CD4-positive, alpha-beta memory T cell (primary cell): ENCODE results near the gene ARHGAP6. TPM values are rescaled to one million over a fixed set of nuclear protein-coding genes. Genes with fewer than 3 reads are reported as not detected.

Experiments
- CTCF ChIA-PET: fragments of 350-600 bp; sonication (Branson Sonifier 250); formaldehyde crosslinking; loops from one replicate; lab custom pipeline; 2021; ENCODE audit warnings: inconsistent platforms; ENCODE audit not compliant: partially characterized antibody; lab: Charles Lee
- POLR2A ChIA-PET: fragments of 350-600 bp; sonication (Branson Sonifier 250); formaldehyde crosslinking; loops from one replicate; lab custom pipeline; 2021; ENCODE audit not compliant: partially characterized antibody; lab: Charles Lee
- DNase-seq, 5 donors: peaks; one replicate each; pipeline versions ENCODE4 v3.0.0 to v3.0.0-alpha.2; 2020 to 2022; ENCODE audit warnings: mixed read lengths in 1 of 5
- H3K27ac ChIP-seq: one replicate; pipeline ENCODE4 v1.7.0; 2013; ENCODE audit warnings: low read depth, low read length
- H3K27me3 ChIP-seq: 2 replicates; pipeline ENCODE4 v1.7.0; 2013; ENCODE audit warnings: mild to moderate bottlenecking, low read length, moderate library complexity; ENCODE audit not compliant: insufficient read depth
- H3K36me3 ChIP-seq: 2 replicates; pipeline ENCODE4 v1.7.0; 2013; ENCODE audit warnings: mild to moderate bottlenecking, low read length, moderate library complexity; ENCODE audit not compliant: insufficient read depth
- H3K4me1 ChIP-seq: 2 replicates; pipeline ENCODE4 v1.7.0; 2013; ENCODE audit warnings: mild to moderate bottlenecking, low read length, moderate library complexity; ENCODE audit not compliant: insufficient read depth
- H3K4me3 ChIP-seq, 2 donors: one replicate each; pipeline ENCODE4 v1.7.0; 2013; ENCODE audit warnings: low read length in 2 of 2, mild to moderate bottlenecking in 1 of 2
- H3K9me3 ChIP-seq, 2 donors: one replicate each; pipeline ENCODE4 v1.7.0; 2013; ENCODE audit warnings: low read length in 2 of 2, control low read depth in 1 of 2; ENCODE audit not compliant: control insufficient read depth in 1 of 2
- H3K27ac Mint-ChIP-seq, 7 donors: one replicate each; pipeline ENCODE4 v1.8.0; 2020 to 2021; ENCODE audit warnings: mixed read lengths in 7 of 7, mild to moderate bottlenecking in 6 of 7, inconsistent platforms in 3 of 7, moderate library complexity in 3 of 7
- H3K27me3 Mint-ChIP-seq, 2 donors: one replicate each; pipeline ENCODE4 v1.8.0; 2020 to 2021; ENCODE audit warnings: mixed read lengths in 2 of 2
- H3K36me3 Mint-ChIP-seq, 2 donors: one replicate each; pipeline ENCODE4 v1.8.0; 2020 to 2021; ENCODE audit warnings: mixed read lengths in 2 of 2, inconsistent platforms in 1 of 2, mild to moderate bottlenecking in 1 of 2
- H3K4me1 Mint-ChIP-seq, 4 donors: one replicate each; pipeline ENCODE4 v1.8.0; 2020 to 2021; ENCODE audit warnings: mixed read lengths in 4 of 4, mild to moderate bottlenecking in 1 of 4
- H3K4me3 Mint-ChIP-seq, 8 donors: one replicate each; pipeline ENCODE4 v1.8.0; 2020 to 2021; ENCODE audit warnings: mixed read lengths in 8 of 8, mild to moderate bottlenecking in 7 of 8, moderate library complexity in 6 of 8, inconsistent platforms in 3 of 8
- H3K9me3 Mint-ChIP-seq, 8 donors: one replicate each; pipeline ENCODE4 v1.8.0; 2020 to 2021; ENCODE audit warnings: mixed read lengths in 8 of 8, mild to moderate bottlenecking in 5 of 8, inconsistent platforms in 3 of 8, moderate library complexity in 1 of 8
- intact Hi-C: fragments of 100-400 bp; cut with micrococcal nuclease; formaldehyde crosslinking; loops from one replicate; pipeline ENCODE4 v1.15.1; 2023
- polyA plus RNA-seq, 2 donors: library from polyadenylated mRNA; unstranded; fragments of 300-500 nt; fragmentation: Illumina TruSeq; gene quantifications; one replicate each; pipeline ENCODE4 v1.2.3, GENCODE V29; 2021
- total RNA-seq, 2 experiments: library from RNA; stranded (reverse); gene quantifications; one replicate each; pipeline ENCODE4 v1.2.3, GENCODE V29; 2021

ARHGAP6 gene
- total and polyA plus RNA-seq, 4 experiments from 2014 or later, result not detected

DNA sequence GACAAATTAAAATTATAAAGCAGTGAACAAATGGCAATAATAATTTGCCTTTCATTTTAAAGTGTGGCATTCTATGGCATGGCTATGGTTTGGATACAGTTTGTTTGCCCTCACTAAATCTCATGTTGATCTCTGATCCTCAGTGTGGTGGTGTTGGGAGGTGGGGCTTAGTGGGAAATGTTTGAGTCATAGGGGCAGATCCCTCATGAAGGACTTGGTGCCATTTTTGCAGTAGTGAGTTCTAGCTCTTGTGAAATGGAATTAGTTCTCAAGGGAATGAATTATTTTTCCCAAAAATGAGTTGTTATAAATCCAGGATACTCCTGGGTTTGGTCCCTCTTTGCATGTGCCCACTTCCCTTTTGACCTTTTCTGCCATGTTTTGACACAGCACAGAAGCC lies 191.1 kb downstream of the ARHGAP6 start:
- no peak overlapping the region for H3K4me3 Mint-ChIP-seq
- H3K4me1 ChIP-seq, result no peaks in the 10 kb centered on the region
- no peak overlapping the region for H3K27ac ChIP-seq
- DNase-seq, result no peak
- no peaks in the 10 kb centered on the region for H3K4me1 Mint-ChIP-seq
- CTCF ChIA-PET, result no interaction called here
- H3K9me3 Mint-ChIP-seq, result peaks cover 0 to 2% (median 0%) of the 10 kb centered on the region in 8 donors
- H3K27ac Mint-ChIP-seq, result no peak overlapping the region
- no peaks in the 10 kb centered on the region for H3K27me3 Mint-ChIP-seq
- no peaks in the 10 kb centered on the region for H3K36me3 ChIP-seq
- H3K4me3 ChIP-seq, result no peak overlapping the region
- no peaks in the 10 kb centered on the region for H3K36me3 Mint-ChIP-seq
- intact Hi-C loops, result no loop called here
- POLR2A ChIA-PET, result no interaction called here
- H3K27me3 ChIP-seq, result no peaks in the 10 kb centered on the region
- no peaks in the 10 kb centered on the region for H3K9me3 ChIP-seq

DNA sequence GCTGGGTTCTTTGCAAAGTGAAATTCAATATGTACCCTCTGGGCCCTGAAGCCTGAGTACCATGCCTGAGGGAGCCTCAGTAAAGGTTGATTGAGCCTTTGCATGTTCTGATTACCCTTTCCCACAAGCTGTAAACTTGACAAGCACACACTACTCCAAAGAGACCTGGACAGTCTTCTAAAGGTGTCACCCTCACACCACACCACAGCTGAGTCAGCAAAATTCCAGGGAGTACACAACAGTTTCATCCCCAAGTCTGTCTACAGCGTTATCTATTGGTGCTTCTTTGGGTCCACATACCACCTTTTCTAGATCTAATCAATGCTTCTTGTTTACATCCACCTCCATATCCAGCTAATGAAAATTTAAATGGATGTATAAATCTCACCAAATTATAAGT lies 191.7 kb downstream of the ARHGAP6 start:
- Histone ChIP-seq H3K9me3 (no peaks in the 10 kb centered on the region), H3K4me3 (no peak overlapping the region), H3K36me3 (no peaks in the 10 kb centered on the region), H3K27ac (no peak overlapping the region), H3K4me1 (no peaks in the 10 kb centered on the region), H3K27me3 (no peaks in the 10 kb centered on the region)
- H3K4me3 Mint-ChIP-seq, result no peak overlapping the region
- POLR2A ChIA-PET, result no interaction called here
- H3K36me3 Mint-ChIP-seq, result no peaks in the 10 kb centered on the region
- CTCF ChIA-PET, result no interaction called here
- H3K27ac Mint-ChIP-seq, result no peak overlapping the region
- H3K27me3 Mint-ChIP-seq, result no peaks in the 10 kb centered on the region
- intact Hi-C loops, result no loop called here
- DNase-seq, result no peak
- H3K4me1 Mint-ChIP-seq, result no peaks in the 10 kb centered on the region
- H3K9me3 Mint-ChIP-seq, result peaks cover 0 to 2% (median 0%) of the 10 kb centered on the region in 8 donors

GRCh38 chrX:11472879-11473278 lies 192.8 kb downstream of the ARHGAP6 start:
- no peaks in the 10 kb centered on the region for H3K9me3 ChIP-seq
- H3K27ac ChIP-seq, result no peak overlapping the region
- H3K4me3 ChIP-seq, result no peak overlapping the region
- H3K27me3 ChIP-seq, result no peaks in the 10 kb centered on the region
- intact Hi-C loops, result no loop called here
- CTCF ChIA-PET, result interaction anchor here (1.5 kb wide), 1 partner anchor 12 kb away, joined by 3 read pairs; no protein-coding TSS in a partner anchor
- no peaks in the 10 kb centered on the region for H3K36me3 ChIP-seq
- DNase-seq, result no peak
- H3K27me3 Mint-ChIP-seq, result no peaks in the 10 kb centered on the region
- POLR2A ChIA-PET, result no interaction called here
- H3K36me3 Mint-ChIP-seq, result no peaks in the 10 kb centered on the region
- H3K4me1 ChIP-seq, result no peaks in the 10 kb centered on the region
- H3K4me1 Mint-ChIP-seq, result no peaks in the 10 kb centered on the region
- H3K27ac Mint-ChIP-seq, result no peak overlapping the region
- no peak overlapping the region for H3K4me3 Mint-ChIP-seq
- H3K9me3 Mint-ChIP-seq, result peaks cover 0 to 4% (median 0%) of the 10 kb centered on the region in 8 donors

DNA sequence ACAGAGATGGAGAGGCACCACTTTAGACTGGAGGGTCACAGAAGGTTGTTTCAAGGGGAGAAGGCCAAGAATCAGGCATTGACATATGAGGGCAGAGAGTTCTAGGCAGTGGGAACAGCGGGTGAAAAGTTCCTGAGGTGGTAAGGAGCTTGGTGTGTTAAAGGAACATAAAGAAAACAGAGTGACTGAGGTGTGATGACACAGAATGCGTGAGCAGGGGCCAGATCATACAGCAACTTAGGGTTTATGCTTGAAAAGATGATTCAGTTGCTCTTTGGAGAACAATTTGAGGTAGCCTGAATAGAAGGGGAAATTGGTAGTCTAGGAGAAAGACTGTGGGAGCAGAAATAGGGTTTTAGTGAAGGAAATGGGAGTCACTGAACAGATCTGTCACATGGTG lies 193.3 kb downstream of the ARHGAP6 start:
- ChIA-PET CTCF (interaction anchor here (1.5 kb wide), 1 partner anchor 13 kb away, joined by 3 read pairs; no protein-coding TSS in a partner anchor), POLR2A (no interaction called here)
- no peaks in the 10 kb centered on the region for H3K36me3 ChIP-seq
- H3K27me3 Mint-ChIP-seq, result no peaks in the 10 kb centered on the region
- no peaks in the 10 kb centered on the region for H3K4me1 ChIP-seq
- H3K9me3 Mint-ChIP-seq, result peaks cover 0 to 4% (median 0%) of the 10 kb centered on the region in 8 donors
- no peaks in the 10 kb centered on the region for H3K9me3 ChIP-seq
- no peaks in the 10 kb centered on the region for H3K36me3 Mint-ChIP-seq
- intact Hi-C loops, result no loop called here
- no peaks in the 10 kb centered on the region for H3K27me3 ChIP-seq
- H3K4me1 Mint-ChIP-seq, result no peaks in the 10 kb centered on the region
- no peak overlapping the region for H3K4me3 Mint-ChIP-seq
- H3K4me3 ChIP-seq, result no peak overlapping the region
- no peak overlapping the region for H3K27ac ChIP-seq
- no peak overlapping the region for H3K27ac Mint-ChIP-seq
- no peak for DNase-seq

- DNase-seq, result peak in 1 of 5 donors; percentile 23
- Mint-ChIP-seq H3K27me3 (no peaks in the 10 kb centered on the region), H3K9me3 (peaks cover 0 to 4% (median 0%) of the 10 kb centered on the region in 8 donors), H3K4me3 (no peak overlapping the region), H3K27ac (no peak overlapping the region), H3K4me1 (no peaks in the 10 kb centered on the region), H3K36me3 (no peaks in the 10 kb centered on the region)
- ChIA-PET CTCF (no interaction called here), POLR2A (no interaction called here)
- no peak overlapping the region for H3K4me3 ChIP-seq
- H3K27ac ChIP-seq, result no peak overlapping the region
- H3K4me1 ChIP-seq, result no peaks in the 10 kb centered on the region
- H3K9me3 ChIP-seq, result no peaks in the 10 kb centered on the region
- no peaks in the 10 kb centered on the region for H3K27me3 ChIP-seq
- no peaks in the 10 kb centered on the region for H3K36me3 ChIP-seq
- intact Hi-C loops, result no loop called here
These were observed 195.3 kb downstream of the ARHGAP6 start for GRCh38 chrX:11470250-11470974.

DNA sequence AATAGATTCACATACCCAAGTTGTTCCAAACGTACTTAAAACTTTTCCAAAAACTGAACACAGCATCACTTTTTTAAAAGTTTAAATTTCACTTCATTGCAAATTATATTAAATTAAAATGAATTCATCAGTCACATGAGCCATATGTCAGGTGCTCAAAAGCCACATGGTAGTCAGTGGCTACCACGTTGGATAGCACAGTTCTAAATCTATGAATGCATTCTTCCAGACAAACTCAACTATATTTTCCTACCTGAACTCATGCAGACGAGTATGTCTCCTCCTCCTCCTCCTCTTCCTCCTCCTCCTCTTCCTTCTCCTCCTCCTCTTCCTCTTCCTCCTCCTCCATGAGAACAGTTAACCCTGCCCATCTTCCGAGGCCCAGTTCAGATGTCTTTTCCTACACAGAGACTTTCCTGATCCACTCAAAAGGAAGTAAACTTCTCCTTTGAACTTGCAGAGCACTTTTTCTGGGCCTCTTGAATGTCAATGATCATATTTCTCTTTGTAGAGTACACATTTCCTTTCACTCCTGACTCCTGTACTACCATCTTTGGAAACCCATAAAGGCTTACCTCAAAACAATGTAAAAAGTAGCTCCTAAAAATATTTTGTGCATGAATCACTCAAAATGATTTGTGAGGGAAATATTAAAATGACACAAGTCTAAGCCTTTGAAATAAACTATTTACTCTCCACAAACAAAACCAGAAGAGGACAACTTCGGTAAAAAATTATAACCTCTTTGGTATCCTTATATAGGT lies 199.9 kb downstream of the ARHGAP6 start:
- H3K36me3 Mint-ChIP-seq, result no peaks in the 10 kb centered on the region

GRCh38 chrX:11464836-11465463 lies 200.8 kb downstream of the ARHGAP6 start:
- intact Hi-C loops, result no loop called here
- DNase-seq, result no peak
- H3K27ac ChIP-seq, result no peak overlapping the region
- ChIA-PET CTCF (no interaction called here), POLR2A (no interaction called here)
- no peaks in the 10 kb centered on the region for H3K27me3 ChIP-seq
- no peak overlapping the region for H3K4me3 Mint-ChIP-seq
- no peak overlapping the region for H3K27ac Mint-ChIP-seq
- H3K9me3 Mint-ChIP-seq, result peaks cover 0 to 4% (median 0%) of the 10 kb centered on the region in 8 donors
- H3K36me3 Mint-ChIP-seq, result no peaks in the 10 kb centered on the region
- H3K36me3 ChIP-seq, result no peaks in the 10 kb centered on the region
- H3K27me3 Mint-ChIP-seq, result peaks cover 0 to 3% of the 10 kb centered on the region in 2 donors
- no peak overlapping the region for H3K4me3 ChIP-seq
- no peaks in the 10 kb centered on the region for H3K9me3 ChIP-seq
- H3K4me1 Mint-ChIP-seq, result no peaks in the 10 kb centered on the region
- H3K4me1 ChIP-seq, result no peaks in the 10 kb centered on the region

More for the DNA sequence above, 199.9 kb downstream of the ARHGAP6 start:
- Histone ChIP-seq H3K4me3 (no peak overlapping the region), H3K9me3 (no peaks in the 10 kb centered on the region), H3K27me3 (no peaks in the 10 kb centered on the region), H3K36me3 (no peaks in the 10 kb centered on the region), H3K27ac (no peak overlapping the region), H3K4me1 (no peaks in the 10 kb centered on the region)
- Mint-ChIP-seq H3K4me3 (no peak overlapping the region), H3K27ac (no peak overlapping the region), H3K4me1 (no peaks in the 10 kb centered on the region), H3K27me3 (peaks cover 0 to 3% of the 10 kb centered on the region in 2 donors), H3K9me3 (peaks cover 0 to 4% (median 0%) of the 10 kb centered on the region in 8 donors)
- intact Hi-C loops, result no loop called here
- DNase-seq, result no peak
- CTCF ChIA-PET, result no interaction called here
- POLR2A ChIA-PET, result no interaction called here
